ENCODE measurements around the gene PBX4. TPM values are rescaled to one million over a fixed set of nuclear protein-coding genes. Genes with fewer than 3 reads are reported as not detected.

PBX4 gene
- total RNA-seq, 4 donors from 2014 or later = 1.3 to 2.8 (median 1.6) TPM; not detected in 1

GRCh38 chr19:19533841-19534240, 84.6 kb downstream of the PBX4 start:
- Histone ChIP-seq H3K4me3 (no peak overlapping the region), H3K36me3 (no peaks in the 10 kb centered on the region), H3K27me3 (peaks cover 0 to 7% of the 10 kb centered on the region in 2 donors), H3K4me1 (peaks cover 0 to 8% of the 10 kb centered on the region in 2 donors), H3K27ac (no peak overlapping the region), H3K9me3 (no peaks in the 10 kb centered on the region)
- no peak for DNase-seq
- intact Hi-C loops (cut with DNase I; ENCODE audit: low total_unique reads) = loop anchor here (10.0 kb wide), 1 partner anchor 111 kb away; the partner anchor contains the start of gene GMIP
- TF ChIP-seq CTCF (IDR thresholded peaks at IDR 0.05) (no peak), POLR2A (IDR thresholded peaks at IDR 0.05) (no peak)

- no peak overlapping the region for H3K4me3 ChIP-seq
- no peak overlapping the region for H3K27ac ChIP-seq
- intact Hi-C loops (cut with DNase I; ENCODE audit: low total_unique reads) = loop anchor here (10.0 kb wide), 1 partner anchor 112 kb away; the partner anchor contains the start of gene GMIP
- H3K9me3 ChIP-seq = no peaks in the 10 kb centered on the region
- H3K36me3 ChIP-seq = no peaks in the 10 kb centered on the region
- H3K4me1 ChIP-seq = peaks cover 0 to 4% of the 10 kb centered on the region in 2 donors
- no peak for TF ChIP-seq CTCF (IDR thresholded peaks at IDR 0.05)
- no peak for DNase-seq
- H3K27me3 ChIP-seq = peaks cover 0 to 2% of the 10 kb centered on the region in 2 donors
Measured at GRCh38 chr19:19532806-19533701, 85.4 kb downstream of the PBX4 start.

DNA sequence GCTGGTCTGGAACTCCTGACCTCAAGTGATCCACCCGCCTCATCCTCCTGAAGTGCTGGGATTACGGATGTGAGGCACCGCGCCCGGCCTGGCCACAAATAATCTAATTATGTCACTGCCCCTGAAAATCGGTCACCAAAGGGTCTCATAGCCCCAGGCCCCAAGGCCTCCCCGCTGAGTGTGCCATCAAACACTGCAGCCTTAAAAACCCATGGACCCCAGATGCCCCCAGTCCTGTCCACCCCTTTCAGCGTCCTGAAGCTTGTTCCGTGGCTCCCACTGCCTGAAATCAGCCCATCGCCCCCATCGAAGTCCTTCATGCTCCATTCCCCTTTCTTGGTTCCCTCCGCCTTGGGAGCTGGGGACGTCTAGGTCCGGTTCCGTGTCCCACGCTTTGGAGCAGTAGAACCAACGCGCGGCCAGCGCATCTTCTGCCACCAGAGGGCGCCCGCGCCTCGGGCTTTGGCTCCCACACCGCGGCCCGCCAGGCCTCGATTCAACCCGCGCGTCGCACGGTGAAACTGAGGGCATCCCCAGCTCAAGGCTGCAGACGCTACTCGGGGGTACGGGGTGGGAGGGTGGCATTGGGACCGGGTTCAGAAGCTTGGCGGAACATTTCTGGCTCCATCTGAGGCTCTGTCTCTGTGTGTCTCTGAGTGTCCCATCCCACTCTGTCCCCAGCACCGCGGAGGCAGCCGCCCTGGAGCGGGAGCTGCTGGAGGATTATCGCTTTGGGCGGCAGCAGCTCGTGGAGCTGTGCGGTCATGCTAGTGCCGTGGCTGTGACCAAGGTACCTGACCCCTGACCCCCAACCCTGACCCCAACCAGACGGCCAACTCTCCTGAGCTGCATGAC, 86.3 kb downstream of the PBX4 start:
- H3K27me3 ChIP-seq = no peaks in the 10 kb centered on the region
- intact Hi-C loops (cut with DNase I; ENCODE audit: low total_unique reads) = loop anchor here (10.0 kb wide), 1 partner anchor 113 kb away; the partner anchor contains the start of gene GMIP
- peak; percentile 72 to 84 for DNase-seq
- H3K9me3 ChIP-seq = no peaks in the 10 kb centered on the region
- H3K27ac ChIP-seq = no peak overlapping the region
- H3K36me3 ChIP-seq = no peaks in the 10 kb centered on the region
- TF ChIP-seq POLR2A (IDR thresholded peaks at IDR 0.05) (peak in 1 of 2 donors; percentile 17), CTCF (IDR thresholded peaks at IDR 0.05) (peak; percentile 91 to 95 (median 92))
- no peak overlapping the region for H3K4me3 ChIP-seq
- H3K4me1 ChIP-seq = peaks cover 0 to 3% of the 10 kb centered on the region in 2 donors

- no peaks in the 10 kb centered on the region for H3K36me3 ChIP-seq
- H3K27ac ChIP-seq = no peak overlapping the region
- intact Hi-C loops (cut with DNase I; ENCODE audit: low total_unique reads) = loop anchor here (10.0 kb wide), 1 partner anchor 114 kb away; the partner anchor contains the start of gene GMIP
- no peaks in the 10 kb centered on the region for H3K27me3 ChIP-seq
- no peak for DNase-seq
- no peak for TF ChIP-seq POLR2A (IDR thresholded peaks at IDR 0.05)
- TF ChIP-seq CTCF (IDR thresholded peaks at IDR 0.05) = no peak
- H3K4me3 ChIP-seq = no peak overlapping the region
- no peaks in the 10 kb centered on the region for H3K9me3 ChIP-seq
- H3K4me1 ChIP-seq = peaks cover 0 to 3% of the 10 kb centered on the region in 2 donors
Measured at GRCh38 chr19:19530889-19531288, 87.6 kb downstream of the PBX4 start.

Measured in uterus (tissue), 4 donors.